ENCODE data around the gene TCF4.

TCF4 gene

DNA sequence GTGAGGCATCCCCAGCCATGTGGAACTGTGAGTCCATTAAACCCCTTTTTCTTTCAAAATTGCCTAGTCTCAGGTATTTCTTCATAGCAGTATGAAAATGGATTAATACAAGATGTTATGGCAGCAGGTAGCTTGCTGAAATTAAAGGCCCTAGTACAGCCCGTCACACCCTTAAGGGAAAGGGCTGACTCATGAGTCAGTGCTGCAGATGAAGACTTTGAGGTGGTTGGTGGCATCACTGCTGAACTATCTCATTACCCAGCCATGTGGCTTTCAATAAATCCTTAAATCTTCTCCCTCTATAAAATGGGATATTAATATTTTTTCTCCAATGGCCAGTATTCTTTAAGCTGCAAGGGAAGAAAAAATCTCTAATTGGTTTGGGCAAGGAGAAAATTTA is 402.6 kb downstream of the TCF4 start:
- no peak for DNase-seq (ENCODE audit: low read depth in 1 of 2, low spot score in 1 of 2)
- H3K27ac ChIP-seq (replicated peaks), result no peak overlapping the region
- no peak for TF ChIP-seq REST (IDR thresholded peaks at IDR 0.05; ENCODE audit: insufficient replicate concordance, low read depth)
- no peak overlapping the region for H3K4me3 ChIP-seq (replicated peaks; ENCODE audit: insufficient read depth, low read length)
- H3K27me3 ChIP-seq (ENCODE audit: insufficient read depth, poor library complexity, severe bottlenecking), result no peaks in the 10 kb centered on the region

DNA sequence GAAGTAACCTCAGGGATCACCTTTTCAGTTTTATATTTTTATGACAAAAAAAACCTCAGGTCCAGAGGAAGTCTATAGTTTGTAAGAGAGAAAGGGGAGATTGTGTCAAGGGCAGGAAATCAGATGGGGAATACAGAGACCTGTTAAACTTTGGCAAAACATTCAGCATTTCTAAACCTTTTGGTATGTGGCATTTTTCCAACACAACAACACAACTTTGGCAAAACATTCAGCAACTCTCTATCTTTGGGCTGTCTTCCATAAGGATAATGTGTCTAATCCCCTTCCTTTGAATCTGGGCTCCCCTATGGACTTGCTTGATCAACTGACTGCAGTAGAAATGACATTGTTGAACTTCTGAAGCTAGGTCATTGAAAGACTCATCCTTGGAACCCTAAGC is 408.2 kb downstream of the TCF4 start:
- no peak for DNase-seq (ENCODE audit: low read depth in 1 of 2, low spot score in 1 of 2)
- Histone ChIP-seq H3K4me3 (replicated peaks; ENCODE audit: insufficient read depth, low read length) (no peak overlapping the region), H3K27me3 (ENCODE audit: insufficient read depth, poor library complexity, severe bottlenecking) (no peaks in the 10 kb centered on the region), H3K27ac (replicated peaks) (no peak overlapping the region)
- TF ChIP-seq POLR2AphosphoS5 (IDR thresholded peaks at IDR 0.05; ENCODE audit: low read depth) (no peak), CTCF (IDR thresholded peaks at IDR 0.05; ENCODE audit: insufficient read depth, low read length) (no peak), REST (IDR thresholded peaks at IDR 0.05; ENCODE audit: insufficient replicate concordance, low read depth) (no peak), SPI1 (IDR thresholded peaks at IDR 0.05; ENCODE audit: borderline replicate concordance, low read depth) (no peak), GABPA (IDR thresholded peaks at IDR 0.05; ENCODE audit: low read depth) (no peak)

- no peak for DNase-seq (ENCODE audit: low read depth in 1 of 2, low spot score in 1 of 2)
- H3K4me3 ChIP-seq (replicated peaks; ENCODE audit: insufficient read depth, low read length), result no peak overlapping the region
- H3K27ac ChIP-seq (replicated peaks), result no peak overlapping the region
- no peak for TF ChIP-seq REST (IDR thresholded peaks at IDR 0.05; ENCODE audit: insufficient replicate concordance, low read depth)
- no peaks in the 10 kb centered on the region for H3K27me3 ChIP-seq (ENCODE audit: insufficient read depth, poor library complexity, severe bottlenecking)
These were observed 408.6 kb downstream of the TCF4 start for GRCh38 chr18:55179425-55179824.

DNA sequence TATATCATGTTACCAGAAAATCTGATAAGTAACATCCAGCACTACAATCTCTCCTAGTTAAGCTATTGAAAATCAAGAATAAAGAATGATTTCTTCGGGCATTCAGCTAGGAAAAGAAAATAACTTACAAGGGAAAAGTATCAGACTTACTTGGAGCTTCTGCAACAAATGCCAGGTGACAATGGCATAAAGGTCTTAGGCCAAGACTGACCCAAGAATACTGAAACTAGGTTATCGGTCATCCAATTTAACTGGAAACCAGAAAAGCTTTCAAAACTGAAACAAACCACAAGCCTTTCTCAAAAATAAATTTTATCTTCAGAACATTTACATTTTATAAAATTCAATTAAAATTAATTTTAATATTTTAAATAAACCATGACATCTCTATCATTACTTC is 414.7 kb downstream of the TCF4 start:
- Histone ChIP-seq H3K4me3 (replicated peaks; ENCODE audit: insufficient read depth, low read length) (no peak overlapping the region), H3K27ac (replicated peaks) (no peak overlapping the region), H3K27me3 (ENCODE audit: insufficient read depth, poor library complexity, severe bottlenecking) (no peaks in the 10 kb centered on the region)
- no peak for DNase-seq (ENCODE audit: low read depth in 1 of 2, low spot score in 1 of 2)
- no peak for TF ChIP-seq REST (IDR thresholded peaks at IDR 0.05; ENCODE audit: insufficient replicate concordance, low read depth)
- no peak for TF ChIP-seq POLR2AphosphoS5 (IDR thresholded peaks at IDR 0.05; ENCODE audit: low read depth)
- TF ChIP-seq CTCF (IDR thresholded peaks at IDR 0.05; ENCODE audit: insufficient read depth, low read length), result no peak
- TF ChIP-seq GABPA (IDR thresholded peaks at IDR 0.05; ENCODE audit: low read depth), result no peak
- TF ChIP-seq SPI1 (IDR thresholded peaks at IDR 0.05; ENCODE audit: borderline replicate concordance, low read depth), result no peak

Measured in HL-60 (cell line).